Hindlimb muscle (tissue), 1 donor: ENCODE data around the gene SRD5A2. TPM values are rescaled to one million over a fixed set of nuclear protein-coding genes. Genes with fewer than 3 reads are reported as not detected.
"Not testable (repeated sequence)": the region's sequence is repeated elsewhere in the genome, so short reads cannot be mapped to it uniquely, and the experiment has no call there.

Experiments used
- DNase-seq: peaks from one replicate; pipeline ENCODE4 v3.0.0-alpha.2; 2013
- polyA plus RNA-seq: library from polyadenylated mRNA; unstranded; fragments of 120-200 nt; gene quantifications from one replicate; pipeline ENCODE4 v1.2.1, GENCODE V29; 2013; ENCODE audit not compliant: insufficient read length

The SRD5A2 gene
- polyA plus RNA-seq, 1 donor = not detected

DNA sequence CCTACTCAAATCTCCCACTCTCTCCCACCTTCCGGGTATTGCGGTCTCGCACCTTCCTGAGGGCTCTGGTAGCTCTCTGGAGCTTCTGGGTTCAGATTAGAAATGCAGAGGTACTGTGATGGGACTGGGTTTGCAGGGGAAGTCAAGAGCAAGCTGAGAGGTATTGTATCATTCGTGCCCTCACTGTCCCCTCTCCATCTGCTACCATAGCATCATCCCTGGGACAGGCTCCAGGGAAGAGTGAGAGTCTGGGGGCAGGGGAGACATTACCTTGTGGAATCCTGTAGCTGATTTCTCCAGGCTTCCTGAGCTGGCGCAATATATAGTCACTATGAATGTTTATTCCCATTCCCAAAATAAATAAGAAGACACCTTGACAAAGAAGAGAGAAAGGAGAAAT is 49.6 kb downstream of the SRD5A2 start:
- DNase-seq = no peak

- no peak for DNase-seq
Observed at GRCh38 chr2:31529256-31529655, 51.5 kb downstream of the SRD5A2 start.

- no peak for DNase-seq
Observed at GRCh38 chr2:31528823-31529222, 51.9 kb downstream of the SRD5A2 start.

- no peak for DNase-seq
Observed at GRCh38 chr2:31526946-31527732, 53.6 kb downstream of the SRD5A2 start.

DNA sequence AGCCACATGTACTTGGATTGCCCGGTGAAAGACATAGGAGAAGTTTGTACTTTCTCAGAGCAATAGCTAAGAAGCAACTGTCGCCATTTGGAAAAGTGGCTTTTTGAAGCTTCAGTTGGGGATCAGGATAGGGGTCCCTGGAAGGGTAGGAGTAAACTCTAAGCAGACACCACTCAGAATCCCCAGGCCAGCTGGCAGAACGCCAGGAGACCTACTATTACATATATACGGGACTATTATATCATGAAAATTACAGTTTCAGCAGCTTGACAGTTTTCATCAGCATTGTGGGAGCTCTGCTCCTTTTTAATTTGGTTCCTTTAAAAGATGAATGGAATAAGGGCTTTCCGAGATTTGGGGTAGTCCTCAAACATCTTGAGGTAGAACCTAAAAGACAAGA is 54.9 kb downstream of the SRD5A2 start:
- DNase-seq = no peak

DNA sequence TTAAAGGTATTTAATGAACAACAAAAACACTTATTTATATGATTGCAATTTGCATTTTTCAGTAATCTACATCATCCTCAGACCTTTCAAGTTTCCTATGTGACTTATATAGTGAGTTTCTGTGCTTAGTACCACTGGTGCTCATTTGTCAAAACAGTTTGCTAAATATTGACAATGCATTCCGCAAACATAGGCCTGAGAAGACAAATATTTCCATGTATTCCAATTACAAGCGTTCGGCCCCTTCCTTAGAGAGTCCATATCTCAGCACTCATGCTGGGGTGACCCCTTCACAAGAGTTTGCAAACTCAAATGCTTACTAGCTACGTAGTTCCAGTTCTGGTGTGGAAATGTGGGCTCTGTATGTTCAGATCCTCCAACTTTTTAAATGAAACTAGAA is 56.1 kb downstream of the SRD5A2 start:
- no peak for DNase-seq

DNA sequence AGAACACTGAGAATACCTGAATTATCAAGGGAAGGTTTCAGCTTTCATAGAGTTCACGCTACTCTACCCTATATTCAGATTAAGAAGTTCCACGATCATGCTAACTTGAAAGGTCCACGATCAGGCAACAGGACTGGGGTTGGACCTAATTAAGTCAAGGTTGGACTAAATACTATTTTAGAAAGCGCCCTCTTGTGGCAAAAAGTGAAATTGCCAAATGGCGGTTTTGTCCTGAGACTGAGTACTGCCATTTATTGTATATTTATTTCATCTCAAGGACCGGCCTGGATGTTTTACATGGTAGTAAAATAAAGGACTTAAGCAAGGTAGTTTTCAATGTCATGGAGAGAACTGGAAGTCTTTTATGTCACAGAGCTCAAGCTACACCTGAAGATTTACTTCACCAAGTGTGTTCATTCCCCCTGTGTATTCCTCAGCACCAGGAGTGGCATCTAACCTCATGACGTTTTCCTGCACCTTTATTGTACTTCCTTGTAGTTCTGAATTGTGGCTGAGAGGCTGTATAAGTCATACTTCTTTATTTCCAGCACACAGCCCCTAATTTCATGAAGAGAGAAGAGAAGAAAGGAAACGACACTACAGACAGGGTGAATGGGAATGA is 56.8 kb downstream of the SRD5A2 start:
- peak; percentile 2 for DNase-seq

DNA sequence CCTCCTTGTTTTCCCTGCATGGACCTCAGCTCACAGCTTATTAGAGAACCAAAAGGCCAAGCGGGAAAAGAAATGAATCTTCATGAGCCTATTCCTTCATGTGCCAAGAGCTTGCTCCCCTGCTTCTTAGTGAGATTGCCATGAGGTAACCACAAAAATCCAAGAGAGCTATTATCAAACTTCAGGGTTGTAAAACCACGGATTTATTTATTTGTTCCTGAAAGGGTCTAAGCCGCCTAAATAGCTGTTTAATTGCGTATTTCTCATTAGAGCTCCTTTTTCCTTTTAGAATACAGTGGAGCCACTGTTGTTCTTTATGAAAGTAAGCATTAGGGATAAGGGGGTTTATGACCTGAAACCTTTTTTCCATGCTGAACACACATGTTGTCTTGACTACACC is 58.0 kb downstream of the SRD5A2 start:
- no peak for DNase-seq

DNA sequence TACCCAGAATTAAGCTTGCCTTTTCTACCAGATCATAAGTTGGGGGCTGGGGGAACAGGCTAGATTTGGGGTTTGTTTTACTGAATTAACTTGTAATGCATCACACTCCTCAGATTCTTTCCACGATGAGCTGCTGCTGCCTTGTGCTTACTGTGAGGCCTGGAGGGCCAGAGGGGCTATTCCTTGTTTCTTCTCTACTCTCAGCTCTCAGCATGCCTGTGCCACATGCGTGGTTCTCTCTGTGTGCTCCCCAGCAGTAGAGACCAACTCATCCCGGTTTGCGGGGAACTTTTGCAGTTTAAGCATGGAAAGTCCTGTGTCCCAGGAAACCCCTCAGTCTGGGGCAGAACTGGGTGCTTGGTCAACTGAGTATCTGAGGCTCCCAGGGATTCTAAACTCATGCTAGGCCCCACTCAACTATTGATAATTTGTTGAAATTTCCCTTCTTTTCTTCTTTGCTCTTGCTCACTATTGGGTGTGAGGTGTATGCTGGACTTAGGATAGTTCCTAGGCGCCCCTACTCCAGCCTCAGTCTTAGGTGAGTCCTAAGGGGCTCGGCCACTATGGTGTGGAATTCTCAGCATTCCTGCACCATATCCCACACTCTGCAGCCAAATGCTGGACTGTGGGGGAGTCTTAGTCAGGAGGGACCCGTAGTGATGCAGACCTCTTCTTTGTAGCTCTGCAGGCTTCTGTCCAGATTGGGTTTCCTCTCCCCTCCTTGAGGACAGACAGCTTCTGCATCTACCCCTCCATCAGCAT is 63.1 kb downstream of the SRD5A2 start:
- no peak for DNase-seq

- DNase-seq = no peak
Observed at GRCh38 chr2:31515586-31515985, 65.2 kb downstream of the SRD5A2 start.

- DNase-seq = no peak
Observed at GRCh38 chr2:31513553-31513952, 67.2 kb downstream of the SRD5A2 start.

DNA sequence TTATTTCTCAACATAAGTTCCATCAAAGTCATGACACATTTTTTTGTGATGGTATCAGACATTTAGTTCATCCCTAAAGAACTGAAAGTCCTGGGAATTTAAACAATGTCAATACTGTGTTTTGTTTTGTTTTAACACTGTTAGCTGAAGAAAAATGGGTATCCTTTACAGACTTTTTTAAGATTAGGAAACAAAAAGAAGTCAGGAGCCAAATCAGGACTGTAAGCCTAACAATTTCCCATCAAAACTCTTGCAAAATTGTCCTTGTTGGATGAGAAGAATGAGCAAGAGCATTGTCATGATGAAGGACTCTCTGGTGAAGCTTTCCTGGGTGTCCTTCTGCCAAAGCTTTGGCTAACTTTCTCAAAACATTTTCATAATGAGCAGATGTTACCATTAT is 69.4 kb downstream of the SRD5A2 start:
- DNase-seq = no peak

DNA sequence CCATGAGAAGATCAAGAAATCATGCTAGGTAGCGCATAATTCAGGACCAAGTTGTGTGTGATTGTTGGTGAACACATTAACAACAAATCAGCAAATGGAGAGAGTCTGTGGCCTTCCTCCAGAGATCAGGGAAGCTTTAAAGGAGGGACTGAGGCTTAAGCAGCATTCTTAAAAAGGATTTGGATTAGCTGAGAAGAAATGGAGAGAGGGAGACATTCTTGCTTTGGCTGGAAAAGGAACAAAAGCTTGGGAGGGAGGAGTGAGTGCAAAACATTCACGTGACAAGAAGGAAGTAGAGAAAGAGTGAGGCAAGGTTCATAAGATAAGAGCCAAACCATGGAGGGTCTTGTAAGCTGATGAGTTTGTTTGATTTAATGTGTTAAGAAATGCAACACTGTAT is 75.6 kb downstream of the SRD5A2 start:
- DNase-seq = no peak

DNA sequence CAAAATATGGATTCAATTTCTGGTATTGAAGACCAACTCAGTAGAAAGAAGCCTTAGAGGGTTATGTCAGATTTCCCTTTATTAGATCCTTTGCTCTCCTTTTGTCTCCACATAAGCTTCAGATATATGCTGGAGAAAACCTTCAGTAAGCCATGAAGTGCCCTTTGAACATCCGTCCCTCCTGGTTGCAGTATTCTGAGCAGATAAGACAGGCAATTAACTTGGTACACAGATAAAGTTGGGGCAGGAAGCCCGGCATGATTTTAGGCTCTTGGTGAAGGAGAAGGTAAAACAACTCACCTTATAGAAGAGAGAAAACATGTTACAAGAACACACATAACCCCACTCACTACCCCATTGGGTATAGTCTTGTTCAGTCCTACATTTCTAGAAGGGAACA is 76.4 kb downstream of the SRD5A2 start:
- DNase-seq = no peak

DNA sequence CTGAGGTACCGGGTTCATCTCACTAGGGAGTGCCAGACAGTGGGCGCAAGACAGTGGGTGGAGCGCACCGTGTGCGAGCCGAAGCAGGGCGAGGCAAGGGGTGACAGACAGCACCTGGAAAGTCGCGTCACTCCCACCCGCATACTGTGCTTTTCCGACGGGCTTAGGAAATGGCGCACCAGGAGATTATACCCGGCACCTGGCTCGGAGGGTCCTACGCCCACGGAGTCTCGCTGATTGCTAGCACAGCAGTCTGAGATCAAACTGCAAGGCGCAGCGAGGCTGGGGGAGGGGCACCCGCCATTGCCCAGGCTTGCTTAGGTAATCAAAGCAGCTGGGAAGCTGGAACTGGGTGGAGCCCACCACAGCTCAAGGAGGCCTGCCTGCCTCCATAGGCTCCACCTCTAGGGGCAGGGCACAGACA is 84.3 kb downstream of the SRD5A2 start:
- DNase-seq = not testable (repeated sequence)

- not testable (repeated sequence) for DNase-seq
Observed at GRCh38 chr2:31489339-31489738, 91.4 kb downstream of the SRD5A2 start.

DNA sequence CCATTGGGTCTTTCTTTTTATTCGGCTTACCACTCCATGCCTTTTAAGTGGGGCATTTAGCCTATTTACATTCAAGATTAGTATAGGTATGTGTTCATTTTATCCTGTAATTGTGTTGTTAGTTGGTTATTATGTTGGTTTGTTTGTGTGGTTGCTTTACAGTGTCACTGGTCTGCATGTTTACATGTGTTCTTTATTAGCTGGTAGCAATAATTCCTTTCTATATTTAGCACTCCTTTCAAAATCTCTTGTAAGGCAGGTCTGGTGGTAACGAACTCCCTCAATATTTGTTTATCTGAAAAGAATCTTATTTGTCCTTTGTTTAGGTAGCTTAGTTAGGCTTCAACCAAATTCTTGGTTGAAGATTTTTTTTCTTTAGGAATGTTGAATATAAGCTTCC is 97.5 kb downstream of the SRD5A2 start:
- no peak for DNase-seq

- no peak for DNase-seq
Observed at GRCh38 chr2:31476511-31477180, 104.1 kb downstream of the SRD5A2 start.

- DNase-seq = no peak
Observed at GRCh38 chr2:31475692-31476091, 105.0 kb downstream of the SRD5A2 start.

- no peak for DNase-seq
Observed at GRCh38 chr2:31474296-31474695, 106.4 kb downstream of the SRD5A2 start.
